ENCODE results near the gene HOXA5. TPM values are rescaled to one million over a fixed set of nuclear protein-coding genes. Genes with fewer than 3 reads are reported as not detected.
A peak's percentile ranks its signal among the peaks of the same experiment; 100 is the strongest.

HOXA5 gene
- total RNA-seq, 2 donors from 2014 or later, result 9.6 to 18.7 TPM

DNA sequence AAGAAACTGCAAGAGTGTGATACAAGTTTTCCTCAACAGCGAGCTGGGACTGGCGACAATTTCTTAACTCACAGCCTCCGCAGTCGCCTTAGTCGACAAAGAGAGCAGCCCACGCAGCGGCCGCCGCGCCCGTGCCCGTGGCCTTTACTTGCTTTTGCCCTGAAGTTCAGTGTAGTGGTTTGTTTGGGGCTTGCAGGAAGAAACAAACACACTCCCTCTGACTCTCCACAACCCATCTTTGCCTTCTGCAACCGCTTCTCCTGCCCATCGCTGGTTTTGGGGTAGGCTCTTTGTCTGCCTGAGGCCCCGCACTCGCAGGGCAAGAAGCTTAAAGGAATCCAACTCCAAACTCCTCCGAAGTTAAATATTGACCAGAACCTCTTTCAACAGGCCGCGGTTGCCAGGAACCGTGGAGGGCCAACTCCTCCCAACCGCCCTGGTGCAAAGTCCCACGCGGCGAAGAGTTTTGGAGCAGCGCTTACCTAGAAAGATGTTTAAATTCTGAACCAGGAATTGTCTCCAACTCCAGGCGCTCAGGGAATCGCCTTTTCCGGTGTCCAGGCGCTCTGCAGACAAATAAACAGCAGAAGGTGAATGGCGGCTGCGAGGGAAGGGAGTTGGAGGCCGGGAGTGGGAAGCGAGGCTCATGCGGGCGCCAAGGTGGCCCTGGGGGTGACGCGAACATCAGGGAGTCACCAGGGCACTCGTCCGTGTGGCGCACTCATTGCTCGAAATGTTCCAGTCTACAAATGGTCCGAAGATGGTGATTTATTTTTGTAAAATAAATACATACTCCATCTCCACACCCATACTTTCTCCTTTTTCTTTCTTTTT lies 21.2 kb downstream of the HOXA5 start:
- Histone ChIP-seq H3K36me3 (no peaks in the 10 kb centered on the region), H3K9me3 (no peaks in the 10 kb centered on the region), H3K4me3 (peak overlapping the region; percentile 16), H3K4me1 (peaks cover 17% of the 10 kb centered on the region), H3K27ac (peak overlapping the region; percentile 83), H3K27me3 (no peaks in the 10 kb centered on the region), H3K9ac (ENCODE audit: low read depth in 2 of 2, low read length in 2 of 2) (peak overlapping the region; percentile 56 to 87)
- TF ChIP-seq, protein P1, sequence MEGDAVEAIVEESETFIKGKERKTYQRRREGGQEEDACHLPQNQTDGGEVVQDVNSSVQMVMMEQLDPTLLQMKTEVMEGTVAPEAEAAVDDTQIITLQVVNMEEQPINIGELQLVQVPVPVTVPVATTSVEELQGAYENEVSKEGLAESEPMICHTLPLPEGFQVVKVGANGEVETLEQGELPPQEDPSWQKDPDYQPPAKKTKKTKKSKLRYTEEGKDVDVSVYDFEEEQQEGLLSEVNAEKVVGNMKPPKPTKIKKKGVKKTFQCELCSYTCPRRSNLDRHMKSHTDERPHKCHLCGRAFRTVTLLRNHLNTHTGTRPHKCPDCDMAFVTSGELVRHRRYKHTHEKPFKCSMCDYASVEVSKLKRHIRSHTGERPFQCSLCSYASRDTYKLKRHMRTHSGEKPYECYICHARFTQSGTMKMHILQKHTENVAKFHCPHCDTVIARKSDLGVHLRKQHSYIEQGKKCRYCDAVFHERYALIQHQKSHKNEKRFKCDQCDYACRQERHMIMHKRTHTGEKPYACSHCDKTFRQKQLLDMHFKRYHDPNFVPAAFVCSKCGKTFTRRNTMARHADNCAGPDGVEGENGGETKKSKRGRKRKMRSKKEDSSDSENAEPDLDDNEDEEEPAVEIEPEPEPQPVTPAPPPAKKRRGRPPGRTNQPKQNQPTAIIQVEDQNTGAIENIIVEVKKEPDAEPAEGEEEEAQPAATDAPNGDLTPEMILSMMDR (IDR thresholded peaks at IDR 0.05), result no peak
- intact Hi-C loops (cut with DNase I), result no loop called here
- DNase-seq, result peak; percentile 91

DNA sequence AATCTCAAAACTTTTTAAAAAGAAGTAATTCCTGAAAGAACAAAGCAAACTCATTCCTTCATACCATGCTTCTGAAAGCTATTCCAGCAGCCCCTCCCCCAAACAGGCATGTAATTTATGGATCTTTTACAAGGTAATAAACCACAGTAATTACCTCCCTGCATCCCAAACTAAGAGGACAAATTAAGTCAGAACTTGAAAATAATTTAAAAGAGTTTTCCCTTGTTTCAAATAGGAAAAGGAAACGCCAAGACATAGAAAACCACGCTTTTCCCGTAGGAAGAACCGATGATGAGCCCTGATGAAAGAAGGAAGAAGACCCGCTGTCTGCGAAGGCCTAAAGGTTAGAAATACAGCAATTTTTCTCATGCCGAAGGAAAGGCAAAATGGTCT lies 21.8 kb downstream of the HOXA5 start:
- H3K4me3 ChIP-seq, result peak overlapping the region; percentile 16
- TF ChIP-seq, protein P1 (IDR thresholded peaks at IDR 0.05), result no peak
- peak overlapping the region; percentile 51 to 87 for H3K9ac ChIP-seq (ENCODE audit: low read depth in 2 of 2, low read length in 2 of 2)
- DNase-seq, result peak; percentile 49
- no peaks in the 10 kb centered on the region for H3K27me3 ChIP-seq
- no peaks in the 10 kb centered on the region for H3K9me3 ChIP-seq
- peaks cover 20% of the 10 kb centered on the region for H3K4me1 ChIP-seq
- H3K36me3 ChIP-seq, result no peaks in the 10 kb centered on the region
- intact Hi-C loops (cut with DNase I), result no loop called here
- H3K27ac ChIP-seq, result peak overlapping the region; percentile 83

DNA sequence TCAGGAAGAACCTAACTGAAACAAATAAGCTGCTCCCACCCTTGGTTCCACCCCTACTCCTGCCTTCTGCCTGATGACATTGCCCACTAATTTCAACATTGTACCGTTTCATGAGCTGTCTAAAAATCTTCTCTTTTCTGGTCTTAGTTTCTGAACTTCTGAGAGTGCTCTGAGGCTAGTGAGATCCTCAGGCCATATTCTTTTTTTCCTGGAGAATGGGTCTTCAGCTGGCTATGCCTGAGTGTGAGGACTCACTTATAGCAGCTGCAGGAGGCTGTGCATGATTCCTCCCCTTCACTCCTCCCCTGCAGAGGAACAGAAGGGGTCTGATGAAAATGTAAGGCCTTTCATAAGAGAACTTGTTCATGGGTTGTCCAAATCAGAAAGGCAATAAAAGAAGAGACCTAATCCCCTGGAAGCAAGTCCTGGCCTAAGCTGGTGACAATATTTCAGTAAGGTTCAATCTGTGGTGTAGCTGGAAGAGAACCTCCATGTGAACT lies 24.0 kb downstream of the HOXA5 start:
- DNase-seq, result peak; percentile 16
- Histone ChIP-seq H3K9me3 (no peaks in the 10 kb centered on the region), H3K4me3 (no peak overlapping the region), H3K4me1 (peaks cover 20% of the 10 kb centered on the region), H3K27ac (peak overlapping the region; percentile 13), H3K27me3 (no peaks in the 10 kb centered on the region), H3K9ac (ENCODE audit: low read depth in 2 of 2, low read length in 2 of 2) (peak overlapping the region in 1 of 2 donors; percentile 97), H3K36me3 (no peaks in the 10 kb centered on the region)
- TF ChIP-seq, protein P1 (IDR thresholded peaks at IDR 0.05), result no peak
- intact Hi-C loops (cut with DNase I), result no loop called here

DNA sequence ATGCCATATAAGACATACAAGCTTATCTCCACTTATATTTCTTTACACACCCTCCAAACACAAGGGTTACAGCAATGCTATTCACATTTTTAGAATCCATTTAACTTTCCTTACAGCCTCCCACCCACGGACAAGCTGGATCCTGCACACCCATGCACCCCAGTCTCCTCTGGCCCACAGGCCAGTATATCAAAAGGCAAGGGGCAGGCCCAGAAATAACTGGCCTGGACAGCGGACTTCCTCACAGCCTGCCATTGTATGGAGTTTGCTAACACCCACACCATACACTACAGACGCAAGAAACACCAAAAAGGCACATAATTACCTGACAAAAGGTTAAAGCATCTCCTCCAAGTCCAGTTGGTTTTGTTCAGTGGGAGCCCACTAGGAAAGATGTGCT lies 24.9 kb downstream of the HOXA5 start:
- Histone ChIP-seq H3K27me3 (no peaks in the 10 kb centered on the region), H3K36me3 (no peaks in the 10 kb centered on the region), H3K4me1 (peaks cover 20% of the 10 kb centered on the region), H3K4me3 (no peak overlapping the region), H3K9ac (ENCODE audit: low read depth in 2 of 2, low read length in 2 of 2) (peak overlapping the region in 1 of 2 donors; percentile 97), H3K27ac (peak overlapping the region; percentile 75), H3K9me3 (no peaks in the 10 kb centered on the region)
- intact Hi-C loops (cut with DNase I), result no loop called here
- TF ChIP-seq, protein P1 (IDR thresholded peaks at IDR 0.05), result no peak
- DNase-seq, result peak; percentile 34

DNA sequence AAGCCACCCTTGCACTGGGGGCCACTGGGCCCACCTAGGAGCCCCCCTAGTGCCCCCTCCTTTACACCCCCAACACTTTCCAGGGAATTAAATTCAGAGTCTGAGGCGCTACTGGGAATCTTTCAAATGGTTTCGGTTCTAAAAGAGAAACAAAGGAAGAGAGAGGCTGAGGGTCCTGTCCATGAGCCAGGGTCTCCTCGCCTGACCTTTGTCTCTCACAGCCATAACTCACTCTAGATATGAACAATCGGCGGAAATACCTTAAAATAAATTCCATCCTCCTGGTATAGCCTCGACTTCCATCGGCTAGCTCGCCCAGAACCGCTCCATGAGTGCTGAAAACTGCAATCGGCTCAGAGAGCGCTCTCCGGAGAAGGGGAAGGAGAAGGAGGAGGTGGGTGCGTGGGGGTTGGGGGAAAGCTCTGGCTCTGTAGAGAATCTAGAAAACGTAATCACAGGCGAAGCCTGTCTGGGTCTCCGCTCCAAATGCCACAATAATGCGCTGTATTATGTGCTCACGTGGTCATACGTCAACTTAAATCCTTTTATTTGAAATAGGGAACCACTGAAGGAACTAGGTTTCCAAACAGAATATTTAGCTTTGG lies 25.5 kb downstream of the HOXA5 start:
- TF ChIP-seq, protein P1 (IDR thresholded peaks at IDR 0.05), result no peak
- intact Hi-C loops (cut with DNase I), result no loop called here
- Histone ChIP-seq H3K27ac (peak overlapping the region; percentile 75), H3K36me3 (no peaks in the 10 kb centered on the region), H3K4me3 (peak overlapping the region; percentile 17), H3K4me1 (peaks cover 20% of the 10 kb centered on the region), H3K27me3 (no peaks in the 10 kb centered on the region), H3K9me3 (no peaks in the 10 kb centered on the region), H3K9ac (ENCODE audit: low read depth in 2 of 2, low read length in 2 of 2) (peak overlapping the region; percentile 58 to 97)
- DNase-seq, result peak; percentile 49

Data from colonic mucosa (tissue), 4 donors.